ENCODE measurements around the gene EGLN1.
"Not testable (repeated sequence)": the region's sequence is repeated elsewhere in the genome, so short reads cannot be mapped to it uniquely, and the experiment has no call there.

The EGLN1 gene

DNA sequence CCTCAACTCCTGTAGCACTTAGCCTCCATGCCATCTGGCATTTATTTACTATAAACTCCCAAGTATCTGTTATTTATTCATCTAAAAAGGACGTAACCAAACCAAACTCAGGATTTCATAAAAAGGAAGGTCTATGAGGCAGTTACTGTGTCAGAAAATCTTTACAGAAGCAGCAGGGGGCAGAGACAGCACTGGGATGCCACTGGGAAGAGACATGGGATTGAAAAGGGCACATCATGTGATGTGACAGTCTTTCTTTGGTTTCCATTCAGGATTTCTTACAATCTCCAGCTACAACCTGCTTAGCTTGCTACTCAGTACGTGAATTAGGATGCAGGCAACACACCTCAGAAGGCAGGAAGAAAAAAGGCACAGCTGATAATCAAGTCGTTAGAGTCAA, 52.8 kb downstream of the EGLN1 start:
- DNase-seq (ENCODE audit: extremely low read depth in 1 of 2, low read depth in 1 of 2), result no peak

- DNase-seq (ENCODE audit: extremely low read depth in 1 of 2, low read depth in 1 of 2), result no peak
Measured at GRCh38 chr1:231364192-231364591, 57.9 kb downstream of the EGLN1 start.

DNA sequence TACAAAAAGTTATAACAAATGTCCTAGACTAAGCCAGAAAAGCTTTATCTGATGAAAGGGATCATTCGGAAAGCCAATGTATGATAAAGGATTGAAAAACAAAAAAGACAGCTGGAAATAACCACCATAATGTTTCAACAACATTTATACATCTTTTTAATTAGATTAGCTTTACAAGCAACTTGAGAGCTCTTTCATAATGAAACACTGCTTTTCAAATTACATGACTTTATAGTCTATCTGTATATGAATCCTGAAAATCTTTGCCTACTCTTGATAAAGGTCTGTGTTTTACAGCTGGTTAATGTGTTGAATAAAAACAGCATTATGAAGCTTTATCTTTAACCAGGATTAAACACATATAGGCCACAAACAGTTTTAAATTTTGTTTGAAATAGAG, 58.5 kb downstream of the EGLN1 start:
- DNase-seq (ENCODE audit: extremely low read depth in 1 of 2, low read depth in 1 of 2), result no peak

DNA sequence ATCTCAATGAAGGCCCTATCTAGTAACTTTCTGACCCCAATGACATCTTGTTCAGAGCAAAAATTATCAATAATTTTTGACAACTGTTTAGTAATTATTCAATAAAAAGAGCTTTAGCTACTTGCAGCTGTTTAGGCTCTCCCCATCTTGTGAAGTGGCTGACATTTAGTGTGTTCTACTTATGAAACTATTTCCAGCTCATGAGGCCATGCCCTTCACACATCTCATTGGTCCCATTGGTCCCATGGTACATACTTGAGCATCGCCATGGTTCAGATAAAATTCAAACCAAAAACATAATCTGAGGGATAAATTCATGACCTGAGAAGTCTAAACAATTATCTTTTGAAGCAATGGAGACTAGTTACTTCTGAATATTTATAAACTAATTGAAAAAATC, 59.8 kb downstream of the EGLN1 start:
- DNase-seq (ENCODE audit: extremely low read depth in 1 of 2, low read depth in 1 of 2), result no peak

- DNase-seq (ENCODE audit: extremely low read depth in 1 of 2, low read depth in 1 of 2), result no peak
Measured at GRCh38 chr1:231359113-231359512, 63.0 kb downstream of the EGLN1 start.

DNA sequence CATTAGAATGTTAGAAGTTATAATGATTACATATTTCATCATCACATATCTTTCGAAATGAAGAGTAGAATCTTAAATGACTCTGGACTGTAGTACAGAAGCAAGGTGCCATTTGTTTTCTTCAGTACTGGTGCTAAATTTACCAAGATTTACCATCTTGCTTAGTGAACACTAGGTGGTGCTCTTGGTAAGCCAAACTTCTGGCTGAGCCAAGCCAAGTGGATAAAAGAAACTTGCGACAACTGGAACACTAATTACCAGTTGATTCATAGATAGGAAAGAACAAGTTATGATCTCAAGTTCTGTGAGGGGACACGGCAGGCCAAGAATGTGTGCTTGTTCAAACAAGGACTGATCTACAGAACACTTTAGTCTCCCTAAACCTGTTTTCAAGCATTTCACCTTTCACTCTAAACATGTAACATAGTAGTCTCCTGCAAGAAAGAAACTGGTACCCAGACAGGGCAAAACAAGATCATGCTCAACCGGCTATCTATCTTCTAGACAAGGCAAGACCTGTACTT, 64.2 kb downstream of the EGLN1 start:
- DNase-seq (ENCODE audit: extremely low read depth in 1 of 2, low read depth in 1 of 2), result no peak

- DNase-seq (ENCODE audit: extremely low read depth in 1 of 2, low read depth in 1 of 2), result no peak
Measured at GRCh38 chr1:231357187-231357772, 64.8 kb downstream of the EGLN1 start.

- DNase-seq (ENCODE audit: extremely low read depth in 1 of 2, low read depth in 1 of 2), result no peak
Measured at GRCh38 chr1:231355171-231355570, 66.9 kb downstream of the EGLN1 start.

GRCh38 chr1:231354330-231355020, 67.6 kb downstream of the EGLN1 start:
- no peak for DNase-seq (ENCODE audit: extremely low read depth in 1 of 2, low read depth in 1 of 2)

GRCh38 chr1:231353086-231353485, 69.0 kb downstream of the EGLN1 start:
- DNase-seq (ENCODE audit: extremely low read depth in 1 of 2, low read depth in 1 of 2), result no peak

DNA sequence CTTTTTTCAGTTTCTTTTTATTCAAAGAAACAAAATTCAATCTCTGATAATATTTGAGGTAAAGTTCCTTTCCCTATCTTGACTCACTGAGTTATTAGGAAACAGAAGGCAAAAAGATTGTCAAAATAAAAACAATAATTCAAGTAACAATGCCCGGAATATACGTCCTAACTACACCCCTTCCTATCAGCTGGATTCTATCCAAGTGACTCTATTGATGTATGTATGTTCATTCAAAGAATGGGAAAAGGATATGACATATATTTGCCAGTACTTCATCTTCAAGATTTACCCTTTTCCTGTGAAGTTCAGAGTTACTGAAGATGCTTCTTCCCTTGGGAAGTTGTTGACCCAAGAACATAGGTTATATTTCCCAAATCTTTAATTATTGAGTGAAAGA, 70.3 kb downstream of the EGLN1 start:
- no peak for DNase-seq (ENCODE audit: extremely low read depth in 1 of 2, low read depth in 1 of 2)

GRCh38 chr1:231348856-231349255, 73.2 kb downstream of the EGLN1 start:
- not testable (repeated sequence) for DNase-seq (ENCODE audit: extremely low read depth in 1 of 2, low read depth in 1 of 2)

- DNase-seq (ENCODE audit: extremely low read depth in 1 of 2, low read depth in 1 of 2), result no peak
Measured at GRCh38 chr1:231348442-231348841, 73.6 kb downstream of the EGLN1 start.

- no peak for DNase-seq (ENCODE audit: extremely low read depth in 1 of 2, low read depth in 1 of 2)
Measured at GRCh38 chr1:231347961-231348360, 74.1 kb downstream of the EGLN1 start.

DNA sequence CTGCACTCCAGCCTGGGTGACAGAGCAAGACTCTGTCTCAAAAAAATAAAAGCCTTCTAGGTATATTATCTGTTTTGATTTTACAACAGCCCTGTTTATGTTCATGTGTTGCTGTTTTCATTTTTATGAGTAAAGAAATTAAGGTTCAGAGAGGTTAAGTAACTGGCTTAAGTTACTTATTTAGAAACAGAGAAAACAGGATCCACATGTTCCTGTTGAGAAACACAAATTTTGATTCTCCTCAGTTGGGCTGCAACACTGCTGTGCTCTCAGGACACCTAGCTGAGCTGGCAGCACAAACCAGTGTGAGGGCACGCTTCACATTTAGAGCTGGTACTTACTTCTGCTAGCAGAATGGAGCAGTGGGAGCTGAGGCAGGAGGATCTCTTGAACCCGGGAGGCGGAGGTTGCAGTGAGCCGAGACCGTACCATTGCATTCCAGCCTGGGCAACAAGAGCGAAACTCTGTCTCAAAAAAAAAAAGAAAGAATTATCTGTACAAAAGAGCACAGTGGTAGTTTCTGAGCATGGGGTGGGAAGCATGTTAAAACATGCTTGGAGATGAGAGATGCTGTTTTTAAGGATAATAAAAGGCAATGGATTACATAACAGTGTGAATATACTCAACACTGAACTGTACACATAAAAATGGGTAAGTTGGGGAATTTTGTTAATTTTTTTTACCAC, 81.6 kb downstream of the EGLN1 start:
- DNase-seq (ENCODE audit: extremely low read depth in 1 of 2, low read depth in 1 of 2), result no peak

DNA sequence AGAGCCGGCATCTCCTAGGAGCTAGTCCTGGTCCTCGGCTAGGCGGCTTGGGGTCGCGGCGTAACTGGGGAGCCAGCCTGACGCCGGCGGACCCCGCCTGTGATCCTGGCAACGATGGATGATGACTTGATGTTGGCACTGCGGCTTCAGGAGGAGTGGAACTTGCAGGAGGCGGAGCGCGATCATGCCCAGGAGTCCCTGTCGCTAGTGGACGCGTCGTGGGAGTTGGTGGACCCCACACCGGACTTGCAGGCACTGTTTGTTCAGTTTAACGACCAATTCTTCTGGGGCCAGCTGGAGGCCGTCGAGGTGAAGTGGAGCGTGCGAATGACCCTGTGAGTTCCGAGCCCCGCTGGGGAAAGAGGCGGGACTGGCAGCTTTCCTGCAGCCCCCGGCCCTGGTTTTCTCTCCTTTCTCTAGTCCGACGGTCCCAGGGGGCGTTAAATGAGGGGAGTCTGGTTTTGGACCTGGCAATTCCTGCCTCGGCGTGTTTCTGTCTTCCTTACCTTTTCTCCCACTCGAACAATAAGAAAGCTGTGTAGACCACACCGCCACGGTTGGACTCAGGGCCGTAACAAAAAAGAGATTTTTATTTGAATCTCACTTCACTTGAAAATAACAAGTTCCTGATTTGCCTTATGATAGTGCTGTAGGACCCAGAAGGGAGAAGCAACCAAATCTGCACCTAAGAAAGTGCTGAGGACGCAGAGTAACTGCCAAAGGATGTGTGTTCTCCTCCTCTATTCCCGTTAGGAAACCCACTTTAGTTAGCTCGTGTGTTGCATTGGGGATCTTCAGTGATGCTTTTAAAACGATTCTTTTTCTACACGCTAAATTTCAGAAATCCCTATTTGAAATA, 83.6 kb downstream of the EGLN1 start, which contains the start of gene SPRTN:
SPRTN (plus strand) TSS at position 24 of the 859 bp plus-strand sequence; CDS start at position 115, 91 bp downstream.
- no peak for DNase-seq (ENCODE audit: extremely low read depth in 1 of 2, low read depth in 1 of 2)

DNA sequence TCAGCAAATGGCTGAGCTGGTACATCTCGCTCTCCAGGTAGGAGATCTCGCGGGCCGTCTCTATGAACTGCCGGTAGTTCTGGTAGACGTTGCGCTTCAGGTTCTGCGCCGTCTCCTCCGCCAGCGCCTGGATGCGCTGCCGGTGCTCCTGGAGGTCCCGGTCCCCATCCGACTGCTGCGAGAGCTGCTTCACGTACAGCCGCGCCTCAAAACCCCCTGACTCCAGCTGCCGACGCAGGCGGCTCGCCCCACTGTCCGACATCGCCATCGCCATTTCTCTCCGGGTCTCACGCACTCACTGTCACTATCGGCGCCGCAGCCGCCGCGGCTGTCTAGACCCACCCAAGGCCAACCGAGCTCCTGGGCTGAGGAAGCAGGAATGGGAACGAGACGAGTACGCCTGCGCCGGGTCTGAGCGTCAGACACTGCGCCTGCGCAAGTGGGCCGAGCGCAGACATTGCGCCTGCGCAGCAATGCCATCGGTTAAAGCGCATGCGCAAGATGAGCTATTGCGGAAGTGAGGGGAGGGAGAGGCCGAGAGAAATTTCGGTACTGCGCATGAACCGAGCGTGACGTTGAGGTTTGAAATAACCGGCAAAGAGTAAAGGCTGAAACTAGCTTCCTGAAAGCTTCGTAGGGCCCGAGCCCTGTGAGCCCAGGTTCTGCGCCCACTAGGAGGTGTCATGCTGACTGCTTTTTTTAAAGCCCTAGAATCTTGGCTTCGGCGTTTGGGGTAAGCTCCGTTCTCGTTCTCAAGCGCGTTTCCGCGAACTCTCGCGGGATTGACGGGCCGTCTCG, 84.4 kb downstream of the EGLN1 start, which contains the start of gene EXOC8:
EXOC8 (minus strand) TSS at position 381 of the 798 bp plus-strand sequence; CDS start at position 274, 107 bp downstream.
- peak; percentile 91 to 96 for DNase-seq (ENCODE audit: extremely low read depth in 1 of 2, low read depth in 1 of 2)

GRCh38 chr1:231337043-231337471, 85.0 kb downstream of the EGLN1 start:
- DNase-seq (ENCODE audit: extremely low read depth in 1 of 2, low read depth in 1 of 2), result no peak

GRCh38 chr1:231335663-231336602, 86.2 kb downstream of the EGLN1 start:
- no peak for DNase-seq (ENCODE audit: extremely low read depth in 1 of 2, low read depth in 1 of 2)
